Dedifferentiated amniotic fluid mesenchymal stem cell (primary cell): Measurements from ENCODE around the gene MMRN2.
"Not testable (repeated sequence)": the region's sequence is repeated elsewhere in the genome, so short reads cannot be mapped to it uniquely, and the experiment has no call there.

Source experiments
- DNase-seq: peaks from one replicate; pipeline ENCODE4 v3.0.0-alpha.2; 2016; ENCODE audit errors: extremely low spot score

Gene MMRN2, protein sequence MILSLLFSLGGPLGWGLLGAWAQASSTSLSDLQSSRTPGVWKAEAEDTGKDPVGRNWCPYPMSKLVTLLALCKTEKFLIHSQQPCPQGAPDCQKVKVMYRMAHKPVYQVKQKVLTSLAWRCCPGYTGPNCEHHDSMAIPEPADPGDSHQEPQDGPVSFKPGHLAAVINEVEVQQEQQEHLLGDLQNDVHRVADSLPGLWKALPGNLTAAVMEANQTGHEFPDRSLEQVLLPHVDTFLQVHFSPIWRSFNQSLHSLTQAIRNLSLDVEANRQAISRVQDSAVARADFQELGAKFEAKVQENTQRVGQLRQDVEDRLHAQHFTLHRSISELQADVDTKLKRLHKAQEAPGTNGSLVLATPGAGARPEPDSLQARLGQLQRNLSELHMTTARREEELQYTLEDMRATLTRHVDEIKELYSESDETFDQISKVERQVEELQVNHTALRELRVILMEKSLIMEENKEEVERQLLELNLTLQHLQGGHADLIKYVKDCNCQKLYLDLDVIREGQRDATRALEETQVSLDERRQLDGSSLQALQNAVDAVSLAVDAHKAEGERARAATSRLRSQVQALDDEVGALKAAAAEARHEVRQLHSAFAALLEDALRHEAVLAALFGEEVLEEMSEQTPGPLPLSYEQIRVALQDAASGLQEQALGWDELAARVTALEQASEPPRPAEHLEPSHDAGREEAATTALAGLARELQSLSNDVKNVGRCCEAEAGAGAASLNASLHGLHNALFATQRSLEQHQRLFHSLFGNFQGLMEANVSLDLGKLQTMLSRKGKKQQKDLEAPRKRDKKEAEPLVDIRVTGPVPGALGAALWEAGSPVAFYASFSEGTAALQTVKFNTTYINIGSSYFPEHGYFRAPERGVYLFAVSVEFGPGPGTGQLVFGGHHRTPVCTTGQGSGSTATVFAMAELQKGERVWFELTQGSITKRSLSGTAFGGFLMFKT

GRCh38 chr10:86957471-86958115 is at the start of gene MMRN2:
TSS of gene MMRN2 (minus strand) at chr10:86957615. CDS start at chr10:86957541, 74 bp downstream.
- no peak for DNase-seq

DNA sequence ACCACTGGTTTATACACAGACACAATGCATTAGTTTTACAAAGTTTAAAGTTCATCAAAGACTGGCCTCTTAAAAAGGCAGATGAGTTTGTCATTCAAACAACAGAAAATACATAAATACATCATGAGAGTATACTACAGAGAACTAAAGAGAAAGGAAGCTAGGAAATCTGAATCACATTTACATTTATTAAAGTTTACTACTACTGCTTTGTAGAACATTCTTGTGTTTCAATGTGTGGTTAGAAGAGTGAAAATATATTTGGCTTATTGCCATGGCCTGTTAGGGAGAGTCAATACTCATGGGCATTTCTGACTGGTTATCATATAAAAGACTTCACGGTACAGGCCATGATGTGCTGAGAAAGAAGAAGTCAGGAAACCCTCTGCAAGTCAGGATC is 49.7 kb upstream of the MMRN2 start:
- DNase-seq, result not testable (repeated sequence)

GRCh38 chr10:87000491-87000890 is 43.1 kb upstream of the MMRN2 start:
- no peak for DNase-seq

DNA sequence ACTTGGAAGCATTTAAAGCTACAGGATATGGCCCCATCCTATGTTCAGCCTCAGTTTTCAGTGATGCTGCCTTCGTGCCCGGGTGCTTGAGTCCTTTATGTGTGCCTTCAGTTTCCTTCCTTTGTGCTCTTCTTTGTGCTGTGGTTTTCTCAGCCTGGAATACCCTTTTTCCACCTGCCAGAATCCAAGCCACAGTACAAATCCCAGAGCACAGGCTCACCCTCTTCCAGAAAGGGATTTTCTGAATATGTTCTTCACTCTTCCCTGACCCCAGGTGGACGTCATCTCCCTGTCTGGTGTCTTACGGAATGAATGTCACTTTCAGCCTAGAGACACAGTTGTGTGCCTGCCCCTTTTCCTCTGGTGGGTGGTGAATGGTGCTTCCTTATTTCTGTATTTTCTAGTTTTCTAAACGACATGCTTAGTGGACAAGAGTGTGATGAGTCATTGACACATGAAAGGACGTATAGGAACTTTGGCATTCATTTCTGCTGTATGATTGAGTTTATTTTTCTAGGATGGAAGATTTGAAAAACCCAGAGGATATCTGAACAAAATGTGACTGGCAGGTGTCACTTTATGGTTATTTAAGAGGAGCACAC is 42.5 kb upstream of the MMRN2 start:
- DNase-seq, result not testable (repeated sequence)

DNA sequence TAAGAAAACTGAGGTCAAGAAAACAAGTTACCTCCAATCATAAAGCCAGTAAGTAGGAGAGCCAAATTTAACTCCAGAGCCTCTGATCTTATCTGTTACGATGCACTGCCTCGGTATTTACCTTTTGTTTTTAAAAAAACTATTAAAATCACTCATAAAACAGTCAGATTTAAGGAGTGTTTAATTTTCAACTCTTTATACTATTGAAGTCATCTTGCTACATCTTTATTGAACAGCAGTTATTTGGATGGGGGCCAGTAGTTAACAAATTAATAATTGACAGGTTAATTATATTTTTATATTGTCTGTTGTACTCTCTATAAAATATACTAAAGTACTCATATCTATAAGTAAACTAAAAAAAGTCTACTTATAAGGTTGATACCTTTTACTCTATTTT is 35.5 kb upstream of the MMRN2 start:
- no peak for DNase-seq

DNA sequence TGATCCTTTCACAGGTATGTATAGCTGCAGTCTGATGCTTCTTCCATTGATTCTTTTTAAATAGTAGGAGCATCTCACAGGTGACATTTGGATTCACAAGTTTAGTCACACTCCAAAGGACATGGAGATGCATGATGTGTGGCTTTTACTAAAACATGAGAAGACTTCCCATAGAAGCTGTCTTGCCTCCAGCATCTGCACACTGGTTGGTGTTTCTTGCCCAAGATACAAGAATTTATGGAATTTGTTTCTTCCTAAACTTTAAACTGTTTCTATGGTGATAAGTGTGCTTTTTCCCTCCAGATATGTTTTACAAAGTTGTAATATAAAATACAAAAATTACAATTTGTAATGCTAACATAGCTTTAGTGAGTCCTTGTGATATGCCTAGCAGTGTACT is 35.0 kb upstream of the MMRN2 start:
- no peak for DNase-seq

DNA sequence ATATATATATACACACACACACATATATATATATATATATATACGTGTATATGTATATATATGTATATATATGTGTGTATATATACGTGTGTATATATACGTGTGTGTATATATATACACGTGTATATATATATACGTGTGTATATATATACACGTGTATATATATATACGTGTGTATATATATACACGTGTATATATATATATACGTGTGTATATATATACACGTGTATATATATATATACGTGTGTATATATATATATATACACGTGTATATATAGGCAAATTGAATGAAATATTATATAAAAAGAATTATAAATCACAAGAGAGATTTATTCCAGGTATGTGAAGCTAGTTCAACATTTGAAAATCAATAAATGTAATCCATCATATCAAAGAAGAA is 33.9 kb upstream of the MMRN2 start:
- not testable (repeated sequence) for DNase-seq

- DNase-seq, result no peak
Measured at GRCh38 chr10:86988520-86988919, 31.1 kb upstream of the MMRN2 start.

- DNase-seq, result not testable (repeated sequence)
Measured at GRCh38 chr10:86984498-86984897, 27.1 kb upstream of the MMRN2 start.

GRCh38 chr10:86981716-86982115 is 24.3 kb upstream of the MMRN2 start:
- DNase-seq, result no peak

DNA sequence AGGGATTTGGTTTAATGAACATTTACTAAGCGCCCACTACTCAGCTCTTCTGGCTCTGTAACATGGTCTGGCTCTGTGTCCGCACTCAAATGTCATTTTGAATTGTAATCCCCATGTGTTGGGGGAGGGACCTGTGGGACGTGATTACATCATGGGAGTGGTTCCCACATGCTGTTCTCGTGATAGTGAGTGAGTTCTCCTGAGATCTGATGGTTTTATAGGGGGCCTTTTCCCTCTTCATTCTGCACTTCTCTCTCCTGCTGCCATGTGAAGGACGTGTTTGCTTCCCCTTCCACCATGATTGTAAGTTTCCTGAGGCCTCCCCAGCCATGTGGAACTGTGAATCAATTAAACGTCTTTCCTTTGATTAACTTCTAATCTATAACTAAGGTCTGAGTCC is 23.6 kb upstream of the MMRN2 start:
- not testable (repeated sequence) for DNase-seq

DNA sequence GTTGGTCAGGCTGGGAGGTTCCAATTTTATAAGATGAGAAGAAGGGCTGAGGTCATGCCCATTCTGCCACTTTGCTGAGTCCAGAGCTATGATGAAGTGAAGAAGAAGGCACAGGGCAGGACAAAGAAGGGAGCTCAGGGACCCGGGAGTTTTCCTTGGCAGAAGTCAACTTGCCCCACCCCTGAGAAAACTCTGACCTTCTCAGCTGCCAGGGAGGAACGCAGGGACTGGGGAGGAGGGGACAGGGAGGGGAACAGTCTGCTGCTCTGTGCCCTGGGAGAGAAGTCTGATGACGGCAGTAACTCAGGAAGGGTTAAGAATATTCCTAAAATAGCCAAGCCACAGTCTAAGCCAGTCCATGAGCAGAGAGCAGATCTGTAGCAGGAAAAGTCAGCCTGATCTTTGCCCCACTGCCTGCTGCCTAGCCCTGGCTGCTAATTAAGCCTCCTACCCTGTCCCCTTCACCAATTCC is 22.6 kb upstream of the MMRN2 start:
- no peak for DNase-seq

GRCh38 chr10:86979296-86979818 is 21.9 kb upstream of the MMRN2 start:
- no peak for DNase-seq

DNA sequence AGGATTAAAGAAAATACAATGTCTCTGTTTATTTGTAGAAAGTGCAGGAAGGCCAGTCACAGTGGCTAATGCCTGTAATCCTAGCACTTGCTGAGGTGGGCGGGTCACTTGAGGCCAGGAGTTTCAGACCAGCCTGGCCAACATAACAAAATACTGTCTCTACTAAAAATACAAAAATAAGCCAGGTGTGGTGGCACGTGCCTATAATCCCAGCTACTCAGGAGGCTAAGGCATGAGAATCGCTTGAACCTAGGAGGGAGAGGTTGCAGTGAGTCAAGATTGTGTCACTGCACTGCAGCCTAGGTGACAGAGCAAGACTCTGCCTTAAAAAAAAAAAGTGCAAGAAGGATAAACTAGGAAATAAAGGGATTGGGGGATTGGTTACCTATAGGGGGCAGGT is 21.0 kb upstream of the MMRN2 start:
- DNase-seq, result not testable (repeated sequence)

DNA sequence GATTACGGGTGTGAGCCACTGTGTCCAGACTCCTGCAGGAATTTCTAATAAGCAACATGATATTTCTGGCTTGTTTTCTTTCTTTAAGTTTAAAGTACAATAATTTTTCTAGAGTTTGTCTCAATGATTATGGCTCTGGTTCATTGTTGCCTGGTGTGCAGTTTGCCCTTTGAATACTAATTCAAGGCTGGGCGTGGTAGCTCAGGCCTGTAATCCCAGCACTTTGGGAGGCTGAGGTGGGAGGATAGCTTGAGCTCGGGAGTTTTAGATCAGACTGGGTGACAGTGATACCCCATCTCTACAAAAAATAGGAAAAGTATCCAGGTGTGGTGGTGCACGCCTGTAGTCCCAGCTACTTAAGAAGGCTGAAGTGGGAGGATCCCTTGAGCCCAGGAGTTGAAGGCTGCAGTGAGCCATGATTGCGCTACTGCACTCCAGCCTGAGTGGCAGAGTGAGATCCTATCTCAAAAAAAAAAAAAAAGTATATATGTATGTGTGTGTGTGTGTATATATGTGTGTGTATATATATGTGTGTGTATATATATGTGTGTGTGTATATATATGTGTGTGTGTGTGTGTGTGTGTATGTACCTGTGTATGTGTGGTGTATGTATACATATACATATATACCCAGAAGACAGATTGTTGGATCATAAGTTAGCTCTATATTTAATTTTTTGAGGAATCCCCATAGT is 19.1 kb upstream of the MMRN2 start:
- DNase-seq, result no peak

DNA sequence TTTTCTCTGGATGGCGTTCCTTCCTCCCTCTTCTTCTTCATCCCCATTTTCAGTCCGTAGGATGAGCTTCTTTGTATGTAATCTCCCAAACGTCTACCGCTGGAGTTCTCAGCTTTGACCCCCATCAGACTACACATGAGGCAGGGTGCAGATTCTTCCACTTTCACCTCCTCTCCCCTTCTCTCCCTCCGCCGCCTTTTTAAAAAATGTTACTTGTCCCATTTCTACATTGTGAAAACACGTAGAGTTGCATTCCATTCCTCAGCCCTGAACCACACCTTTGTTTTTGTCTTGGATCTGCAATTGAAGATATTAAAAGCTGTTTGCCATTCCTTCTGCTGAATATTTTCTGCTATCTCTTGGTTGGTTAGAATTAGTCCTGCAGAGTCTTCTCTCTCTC is 17.1 kb upstream of the MMRN2 start:
- no peak for DNase-seq

- DNase-seq, result no peak
Measured at GRCh38 chr10:86972613-86973380, 15.4 kb upstream of the MMRN2 start.

GRCh38 chr10:86971232-86971991 is 14.0 kb upstream of the MMRN2 start:
- DNase-seq, result peak; percentile 75

GRCh38 chr10:86970982-86971231 is 13.5 kb upstream of the MMRN2 start:
- DNase-seq, result no peak
